Measurements from ENCODE around the gene NR1D2. TPM values are rescaled to one million over a fixed set of nuclear protein-coding genes. Genes with fewer than 3 reads are reported as not detected.
"Not testable (repeated sequence)": the region's sequence is repeated elsewhere in the genome, so short reads cannot be mapped to it uniquely, and the experiment has no call there.

The NR1D2 gene
- total RNA-seq, 1 experiment from 2014 or later, result 66.0 TPM

- no peak overlapping the region for H3K4me3 ChIP-seq
- no peak overlapping the region for H3K4me2 ChIP-seq
- H2AFZ ChIP-seq, result no peak overlapping the region
- no TSS peak for BruUV-seq (replicated peaks)
- no peak for DNase-seq
- H3F3A ChIP-seq (ENCODE audit: insufficient read depth, low read depth), result peaks cover 2% of the 10 kb centered on the region; the same call in 1 of the 2 replicates
- no peaks in the 10 kb centered on the region for H3K36me3 ChIP-seq (ENCODE audit: low read depth)
- H3K9me2 ChIP-seq (ENCODE audit: insufficient read depth), result no peaks in the 10 kb centered on the region
- H3K4me1 ChIP-seq (replicated peaks; ENCODE audit: insufficient read depth), result no peaks in the 10 kb centered on the region
- H3K27ac ChIP-seq, result no peak overlapping the region
- no peaks in the 10 kb centered on the region for H3K27me3 ChIP-seq (ENCODE audit: insufficient read depth, low read depth)
- intact Hi-C loops (cut with micrococcal nuclease; ENCODE audit: unreplicated experiment), result no loop called here
- no peaks in the 10 kb centered on the region for H4K20me1 ChIP-seq (ENCODE audit: insufficient read depth)
- no peaks in the 10 kb centered on the region for H3K79me2 ChIP-seq (ENCODE audit: low read depth)
- no peaks in the 10 kb centered on the region for H3K9me3 ChIP-seq (ENCODE audit: insufficient read depth, low read depth)
- POLR2A ChIA-PET (ENCODE audit: unreplicated experiment), result no interaction called here
- TF ChIP-seq EZH2 (IDR thresholded peaks at IDR 0.05; ENCODE audit: low read depth), result no peak
- no peak for TF ChIP-seq CTCF (conservative IDR thresholded peaks at IDR 0.05)
- CTCF ChIA-PET, result no interaction called here
Observed at GRCh38 chr3:24005669-24006068, 60.6 kb downstream of the NR1D2 start.

- H4K20me1 ChIP-seq (ENCODE audit: insufficient read depth); BruUV-seq (replicated peaks); H3K79me2 ChIP-seq (ENCODE audit: low read depth); DNase-seq; H3K4me3 ChIP-seq; H3K36me3 ChIP-seq (ENCODE audit: low read depth); H3K9me2 ChIP-seq (ENCODE audit: insufficient read depth); H3K9me3 ChIP-seq (ENCODE audit: insufficient read depth, low read depth); CTCF ChIA-PET; POLR2A ChIA-PET (ENCODE audit: unreplicated experiment); H3K27me3 ChIP-seq (ENCODE audit: insufficient read depth, low read depth); intact Hi-C loops (cut with micrococcal nuclease; ENCODE audit: unreplicated experiment): not testable (repeated sequence)
- Histone ChIP-seq H3K4me1 (replicated peaks; ENCODE audit: insufficient read depth) (peaks cover 14% of the 10 kb centered on the region), H3K27ac (peak overlapping the region; percentile 42), H3K4me2 (0 out of 2 replicates have a peak overlapping the region, but pooled peaks have one; percentile 45), H3F3A (ENCODE audit: insufficient read depth, low read depth) (peaks cover 11% of the 10 kb centered on the region), H2AFZ (0 out of 2 replicates have a peak overlapping the region, but pooled peaks have one; percentile 48)
Observed at GRCh38 chr3:24010834-24011233, 65.7 kb downstream of the NR1D2 start.

- H3K4me3 ChIP-seq, result no peak overlapping the region
- H3K27me3 ChIP-seq (ENCODE audit: insufficient read depth, low read depth), result no peaks in the 10 kb centered on the region
- no peaks in the 10 kb centered on the region for H3K9me3 ChIP-seq (ENCODE audit: insufficient read depth, low read depth)
- POLR2A ChIA-PET (ENCODE audit: unreplicated experiment), result no interaction called here
- no peak for DNase-seq
- H2AFZ ChIP-seq, result no peak overlapping the region
- H3K27ac ChIP-seq, result no peak overlapping the region
- H4K20me1 ChIP-seq (ENCODE audit: insufficient read depth), result no peaks in the 10 kb centered on the region
- H3K36me3 ChIP-seq (ENCODE audit: low read depth), result no peaks in the 10 kb centered on the region
- TF ChIP-seq EZH2 (IDR thresholded peaks at IDR 0.05; ENCODE audit: low read depth) (no peak), CTCF (conservative IDR thresholded peaks at IDR 0.05) (no peak)
- H3K4me2 ChIP-seq, result no peak overlapping the region
- no TSS peak for BruUV-seq (replicated peaks)
- H3F3A ChIP-seq (ENCODE audit: insufficient read depth, low read depth), result peaks cover 11% of the 10 kb centered on the region
- intact Hi-C loops (cut with micrococcal nuclease; ENCODE audit: unreplicated experiment), result no loop called here
- CTCF ChIA-PET, result no interaction called here
- H3K4me1 ChIP-seq (replicated peaks; ENCODE audit: insufficient read depth), result peaks cover 14% of the 10 kb centered on the region
- H3K79me2 ChIP-seq (ENCODE audit: low read depth), result no peaks in the 10 kb centered on the region
- H3K9me2 ChIP-seq (ENCODE audit: insufficient read depth), result no peaks in the 10 kb centered on the region
Observed at GRCh38 chr3:24012589-24013269, 67.6 kb downstream of the NR1D2 start.

GRCh38 chr3:24017305-24017704, 72.2 kb downstream of the NR1D2 start:
- H3K4me3 ChIP-seq, result no peak overlapping the region
- no peaks in the 10 kb centered on the region; the same call in 1 of the 2 replicates for H3F3A ChIP-seq (ENCODE audit: insufficient read depth, low read depth)
- no peaks in the 10 kb centered on the region for H3K9me2 ChIP-seq (ENCODE audit: insufficient read depth)
- H4K20me1 ChIP-seq (ENCODE audit: insufficient read depth), result no peaks in the 10 kb centered on the region
- no peaks in the 10 kb centered on the region for H3K36me3 ChIP-seq (ENCODE audit: low read depth)
- ChIA-PET POLR2A (ENCODE audit: unreplicated experiment) (no interaction called here), CTCF (no interaction called here)
- H3K9me3 ChIP-seq (ENCODE audit: insufficient read depth, low read depth), result no peaks in the 10 kb centered on the region
- H3K79me2 ChIP-seq (ENCODE audit: low read depth), result no peaks in the 10 kb centered on the region
- intact Hi-C loops (cut with micrococcal nuclease; ENCODE audit: unreplicated experiment), result no loop called here
- no peak for TF ChIP-seq EZH2 (IDR thresholded peaks at IDR 0.05; ENCODE audit: low read depth)
- TF ChIP-seq CTCF (conservative IDR thresholded peaks at IDR 0.05), result no peak
- DNase-seq, result no peak
- H3K4me2 ChIP-seq, result no peak overlapping the region
- H2AFZ ChIP-seq, result no peak overlapping the region
- no peaks in the 10 kb centered on the region for H3K4me1 ChIP-seq (replicated peaks; ENCODE audit: insufficient read depth)
- H3K27ac ChIP-seq, result no peak overlapping the region
- no TSS peak for BruUV-seq (replicated peaks)
- no peaks in the 10 kb centered on the region for H3K27me3 ChIP-seq (ENCODE audit: insufficient read depth, low read depth)
